Panc1 (cell line): Measurements from ENCODE around the gene THUMPD2.

Experiments
- POLR2AphosphoS5 ChIP-seq: IDR thresholded peaks from 2 replicates; pipeline ENCODE4 v1.6.1; 2012; ENCODE audit warnings: mild to moderate bottlenecking, low read depth, low read length, moderate library complexity
- SIN3A ChIP-seq: IDR thresholded peaks from 2 replicates; pipeline ENCODE4 v1.6.1; 2012; ENCODE audit warnings: low read depth, mild to moderate bottlenecking, low read length, moderate library complexity, borderline replicate concordance; ENCODE audit not compliant: insufficient read depth
- TCF7L2 ChIP-seq: IDR thresholded peaks from 2 replicates; pipeline ENCODE4 v1.6.1; 2011; ENCODE audit warnings: mild to moderate bottlenecking, low read depth, low read length, inconsistent platforms
- TF ChIP-seq, protein P1 (sequence below), 2 experiments: IDR thresholded peaks; 2 replicates each; pipeline ENCODE4 v1.6.1; 2011 to 2012; ENCODE audit warnings: low read depth in 2 of 2, control low read depth in 1 of 2, low read length in 1 of 2, mild to moderate bottlenecking in 1 of 2, moderate library complexity in 1 of 2; ENCODE audit not compliant: insufficient read depth in 1 of 2
- TF ChIP-seq, protein P2 (sequence below): fragments of 450-650 bp; IDR thresholded peaks from 2 replicates; pipeline ENCODE4 v1.5.1; 2017; ENCODE audit warnings: mild to moderate bottlenecking

DNA sequence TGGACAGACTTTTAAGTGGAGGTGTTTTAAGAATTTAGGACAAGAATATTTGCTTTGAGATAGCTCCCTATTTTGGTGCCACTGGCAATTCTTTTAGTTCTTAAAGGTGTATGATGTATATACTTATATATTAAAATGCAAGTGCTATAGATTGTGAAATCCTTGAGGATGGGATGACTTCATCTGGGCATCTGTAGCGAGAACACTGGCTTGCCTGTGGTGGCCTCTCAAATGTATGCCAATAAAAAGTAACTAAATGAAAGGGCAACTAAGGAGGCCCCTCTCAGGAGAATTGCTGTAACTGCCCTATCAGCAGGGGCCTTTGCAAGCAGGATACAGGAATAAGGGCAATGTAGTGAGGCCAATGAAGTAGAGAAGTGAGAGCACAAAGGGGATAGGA lies 2.6 kb upstream of the THUMPD2 start:
- TF ChIP-seq, protein P1, sequence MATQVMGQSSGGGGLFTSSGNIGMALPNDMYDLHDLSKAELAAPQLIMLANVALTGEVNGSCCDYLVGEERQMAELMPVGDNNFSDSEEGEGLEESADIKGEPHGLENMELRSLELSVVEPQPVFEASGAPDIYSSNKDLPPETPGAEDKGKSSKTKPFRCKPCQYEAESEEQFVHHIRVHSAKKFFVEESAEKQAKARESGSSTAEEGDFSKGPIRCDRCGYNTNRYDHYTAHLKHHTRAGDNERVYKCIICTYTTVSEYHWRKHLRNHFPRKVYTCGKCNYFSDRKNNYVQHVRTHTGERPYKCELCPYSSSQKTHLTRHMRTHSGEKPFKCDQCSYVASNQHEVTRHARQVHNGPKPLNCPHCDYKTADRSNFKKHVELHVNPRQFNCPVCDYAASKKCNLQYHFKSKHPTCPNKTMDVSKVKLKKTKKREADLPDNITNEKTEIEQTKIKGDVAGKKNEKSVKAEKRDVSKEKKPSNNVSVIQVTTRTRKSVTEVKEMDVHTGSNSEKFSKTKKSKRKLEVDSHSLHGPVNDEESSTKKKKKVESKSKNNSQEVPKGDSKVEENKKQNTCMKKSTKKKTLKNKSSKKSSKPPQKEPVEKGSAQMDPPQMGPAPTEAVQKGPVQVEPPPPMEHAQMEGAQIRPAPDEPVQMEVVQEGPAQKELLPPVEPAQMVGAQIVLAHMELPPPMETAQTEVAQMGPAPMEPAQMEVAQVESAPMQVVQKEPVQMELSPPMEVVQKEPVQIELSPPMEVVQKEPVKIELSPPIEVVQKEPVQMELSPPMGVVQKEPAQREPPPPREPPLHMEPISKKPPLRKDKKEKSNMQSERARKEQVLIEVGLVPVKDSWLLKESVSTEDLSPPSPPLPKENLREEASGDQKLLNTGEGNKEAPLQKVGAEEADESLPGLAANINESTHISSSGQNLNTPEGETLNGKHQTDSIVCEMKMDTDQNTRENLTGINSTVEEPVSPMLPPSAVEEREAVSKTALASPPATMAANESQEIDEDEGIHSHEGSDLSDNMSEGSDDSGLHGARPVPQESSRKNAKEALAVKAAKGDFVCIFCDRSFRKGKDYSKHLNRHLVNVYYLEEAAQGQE (IDR thresholded peaks at IDR 0.05; ENCODE audit: insufficient read depth in 1 of 2, low read depth in 2 of 2, low read length in 1 of 2) = no peak
- TF ChIP-seq, protein P2, sequence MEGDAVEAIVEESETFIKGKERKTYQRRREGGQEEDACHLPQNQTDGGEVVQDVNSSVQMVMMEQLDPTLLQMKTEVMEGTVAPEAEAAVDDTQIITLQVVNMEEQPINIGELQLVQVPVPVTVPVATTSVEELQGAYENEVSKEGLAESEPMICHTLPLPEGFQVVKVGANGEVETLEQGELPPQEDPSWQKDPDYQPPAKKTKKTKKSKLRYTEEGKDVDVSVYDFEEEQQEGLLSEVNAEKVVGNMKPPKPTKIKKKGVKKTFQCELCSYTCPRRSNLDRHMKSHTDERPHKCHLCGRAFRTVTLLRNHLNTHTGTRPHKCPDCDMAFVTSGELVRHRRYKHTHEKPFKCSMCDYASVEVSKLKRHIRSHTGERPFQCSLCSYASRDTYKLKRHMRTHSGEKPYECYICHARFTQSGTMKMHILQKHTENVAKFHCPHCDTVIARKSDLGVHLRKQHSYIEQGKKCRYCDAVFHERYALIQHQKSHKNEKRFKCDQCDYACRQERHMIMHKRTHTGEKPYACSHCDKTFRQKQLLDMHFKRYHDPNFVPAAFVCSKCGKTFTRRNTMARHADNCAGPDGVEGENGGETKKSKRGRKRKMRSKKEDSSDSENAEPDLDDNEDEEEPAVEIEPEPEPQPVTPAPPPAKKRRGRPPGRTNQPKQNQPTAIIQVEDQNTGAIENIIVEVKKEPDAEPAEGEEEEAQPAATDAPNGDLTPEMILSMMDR = no peak
- TF ChIP-seq TCF7L2 (no peak), POLR2AphosphoS5 (no peak), SIN3A (no peak)
